OCI-LY3 (cell line): ENCODE measurements around the gene EFEMP2.

Experiments used
- H2AFZ ChIP-seq: fragments of 200-600, 300-600 bp; shearing (Covaris generic); 2 replicates; pipeline ENCODE4 v1.6.0; 2014; ENCODE audit warnings: antibody characterized with exemption, low read depth, low read length
- H3K27ac ChIP-seq: fragments of 200-600, 300-600 bp; sonication (generic); 2 replicates; pipeline ENCODE4 v1.5.1; 2014; ENCODE audit warnings: mild to moderate bottlenecking, low read length, moderate library complexity, mixed read lengths
- H3K27me3 ChIP-seq: fragments of 200-600, 300-600 bp; sonication (generic); 2 replicates; pipeline ENCODE4 v1.6.1; 2014; ENCODE audit warnings: low read depth, low read length, mixed read lengths
- H3K36me3 ChIP-seq: fragments of 200-600, 300-600 bp; sonication (generic); replicated peaks from 2 replicates; pipeline ENCODE3; 2014; ENCODE audit warnings: low read depth, low read length, mixed read lengths
- H3K4me1 ChIP-seq: fragments of 300-600, 200-600 bp; sonication (generic); 2 replicates; pipeline ENCODE4 v1.6.1; 2014; ENCODE audit warnings: low read length, mixed read lengths
- H3K4me2 ChIP-seq: fragments of 200-600, 300-600 bp; sonication (generic); 2 replicates; pipeline ENCODE4 v1.6.1; 2014; ENCODE audit warnings: low read length, mixed read lengths
- H3K4me3 ChIP-seq: fragments of 300-600, 200-600 bp; sonication (generic); 2 replicates; pipeline ENCODE4 v1.5.1; 2014; ENCODE audit warnings: antibody characterized with exemption, mild to moderate bottlenecking, low read length, moderate library complexity
- H3K79me2 ChIP-seq: fragments of 300-600, 200-600 bp; shearing (Covaris generic); 2 replicates; pipeline ENCODE4 v1.6.1; 2014; ENCODE audit warnings: mild to moderate bottlenecking, low read length, mixed read lengths
- H3K9ac ChIP-seq: fragments of 300-600, 200-600 bp; shearing (Covaris generic); 2 replicates; pipeline ENCODE4 v1.6.0; 2014; ENCODE audit warnings: mild to moderate bottlenecking, low read length, moderate library complexity
- H3K9me3 ChIP-seq: fragments of 200-600, 300-600 bp; shearing (Covaris generic); 2 replicates; pipeline ENCODE4 v1.6.1; 2014; ENCODE audit warnings: low read length, mixed read lengths; ENCODE audit not compliant: insufficient read depth
- H4K20me1 ChIP-seq: fragments of 200-600, 300-600 bp; sonication (generic); 2 replicates; pipeline ENCODE4 v1.6.1; 2016; ENCODE audit warnings: low read length, mixed read lengths; ENCODE audit not compliant: insufficient read depth
- CTCF ChIP-seq: fragments of 200-600, 300-600 bp; sonication (generic); IDR thresholded peaks from 2 replicates; pipeline ENCODE4 v1.5.1; 2014; ENCODE audit warnings: antibody characterized with exemption, low read length, low read depth
- EZH2phosphoT487 ChIP-seq: fragments of 200-600 bp; shearing (Covaris generic); IDR thresholded peaks from 2 replicates; pipeline ENCODE4 v1.6.1; 2018; ENCODE audit warnings: antibody characterized with exemption, mixed run types, low read depth

EFEMP2 gene

GRCh38 chr11:65888163-65888814, 15.7 kb upstream of the EFEMP2 start, which contains the start of gene FIBP:
Gene FIBP (minus strand): TSS chr11:65888471. CDS start chr11:65888418, 53 bp downstream.
- Histone ChIP-seq H3K27ac (peak within 1 kb of the TSS; percentile 82), H2AFZ (peak within 1 kb of the TSS; percentile 85), H3K9me3 (no peaks in the 10 kb centered on the region), H3K4me2 (peak within 1 kb of the TSS; percentile 97), H4K20me1 (peaks cover 12% of the 10 kb centered on the region; the same call in 1 of the 2 replicates), H3K4me1 (peaks cover 33% of the 10 kb centered on the region), H3K9ac (peak within 1 kb of the TSS; percentile 88), H3K27me3 (no peaks in the 10 kb centered on the region), H3K79me2 (peaks cover 37% of the 10 kb centered on the region), H3K4me3 (peak within 1 kb of the TSS; percentile 92), H3K36me3 (peaks cover 28% of the 10 kb centered on the region)
- TF ChIP-seq EZH2phosphoT487 (no peak), CTCF (peak; percentile 76)

- Histone ChIP-seq H4K20me1 (peaks cover 12% of the 10 kb centered on the region; the same call in 1 of the 2 replicates), H3K9ac (peak overlapping the region; percentile 87), H3K36me3 (peaks cover 33% of the 10 kb centered on the region), H3K79me2 (peaks cover 33% of the 10 kb centered on the region), H3K4me3 (peak overlapping the region; percentile 92), H3K4me1 (peaks cover 28% of the 10 kb centered on the region), H3K9me3 (no peaks in the 10 kb centered on the region), H3K4me2 (peak overlapping the region; percentile 95), H2AFZ (peak overlapping the region; percentile 85), H3K27me3 (no peaks in the 10 kb centered on the region), H3K27ac (peak overlapping the region; percentile 55)
- no peak for TF ChIP-seq CTCF
- TF ChIP-seq EZH2phosphoT487 = no peak
Measured at GRCh38 chr11:65887723-65888162, 15.1 kb upstream of the EFEMP2 start.

- Histone ChIP-seq H3K4me1 (peaks cover 22% of the 10 kb centered on the region), H3K9me3 (no peaks in the 10 kb centered on the region), H3K27ac (no peak overlapping the region), H3K79me2 (peaks cover 26% of the 10 kb centered on the region), H3K9ac (peak overlapping the region; percentile 87), H3K4me3 (peak overlapping the region; percentile 92), H3K27me3 (no peaks in the 10 kb centered on the region), H2AFZ (no peak overlapping the region), H3K4me2 (peak overlapping the region; percentile 95), H4K20me1 (peaks cover 5% of the 10 kb centered on the region; the same call in 1 of the 2 replicates), H3K36me3 (peaks cover 39% of the 10 kb centered on the region)
- no peak for TF ChIP-seq EZH2phosphoT487
- no peak for TF ChIP-seq CTCF
Measured at GRCh38 chr11:65886826-65887722, 14.5 kb upstream of the EFEMP2 start.
